NCI-H748 (cell line): ENCODE measurements around the gene IFNL3.

Experiments
- DNase-seq: peaks from one replicate; lab custom pipeline; 2025; ENCODE audit not compliant: unreplicated experiment; lab: John Stamatoyannopoulos, UW

The IFNL3 gene

GRCh38 chr19:39194832-39195542 lies 49.8 kb downstream of the IFNL3 start:
- peak; percentile 62 for DNase-seq

- DNase-seq = no peak
Measured at GRCh38 chr19:39193803-39194202, 51.0 kb downstream of the IFNL3 start.
